NCI-H82 treated with DMSO at 0.1 percent for 48 hours (cell line): ENCODE results near the gene SELENBP1.
"Not testable (repeated sequence)": the region's sequence is repeated elsewhere in the genome, so short reads cannot be mapped to it uniquely, and the experiment has no call there.

Experiments
- DNase-seq: peaks from one replicate; lab custom pipeline; 2025; ENCODE audit not compliant: unreplicated experiment; lab: John Stamatoyannopoulos, UW

The SELENBP1 gene

GRCh38 chr1:151384584-151384983, 12.1 kb upstream of the SELENBP1 start:
- DNase-seq = no peak

- no peak for DNase-seq
Measured at GRCh38 chr1:151377150-151377884, 4.8 kb upstream of the SELENBP1 start.

- no peak for DNase-seq
Measured at GRCh38 chr1:151373196-151373595, 691 bp upstream of the SELENBP1 start.

GRCh38 chr1:151371370-151372057, 991 bp downstream of the SELENBP1 start:
- peak; percentile 49 for DNase-seq

GRCh38 chr1:151370211-151370911, 2.1 kb downstream of the SELENBP1 start:
- no peak for DNase-seq

- DNase-seq = no peak
Measured at GRCh38 chr1:151369621-151370048, 2.9 kb downstream of the SELENBP1 start.

- no peak for DNase-seq
Measured at GRCh38 chr1:151369302-151369610, 3.2 kb downstream of the SELENBP1 start.

GRCh38 chr1:151368393-151369301, 3.9 kb downstream of the SELENBP1 start:
- DNase-seq = no peak

GRCh38 chr1:151367658-151368392, 4.7 kb downstream of the SELENBP1 start:
- no peak for DNase-seq

- no peak for DNase-seq
Measured at GRCh38 chr1:151364996-151365395, 7.5 kb downstream of the SELENBP1 start.

GRCh38 chr1:151362308-151363155, 10.0 kb downstream of the SELENBP1 start:
- DNase-seq = no peak

GRCh38 chr1:151361883-151362282, 10.6 kb downstream of the SELENBP1 start:
- no peak for DNase-seq

GRCh38 chr1:151356696-151357095, 15.8 kb downstream of the SELENBP1 start:
- DNase-seq = no peak

GRCh38 chr1:151352021-151352718, 20.3 kb downstream of the SELENBP1 start:
- DNase-seq = no peak

- DNase-seq = not testable (repeated sequence)
Measured at GRCh38 chr1:151350323-151350722, 22.2 kb downstream of the SELENBP1 start.

GRCh38 chr1:151347523-151348246, 24.8 kb downstream of the SELENBP1 start:
- DNase-seq = no peak

- DNase-seq = peak; percentile 98
Measured at GRCh38 chr1:151346769-151347522, 25.6 kb downstream of the SELENBP1 start, which contains the start of gene RFX5. RFX5 (minus strand) TSS chr1:151347252; CDS start chr1:151346320, 932 bp downstream.
